Skeletal muscle cell (primary cell): ENCODE data around the gene RIOK3.

Source experiments
- DNase-seq: peaks from one replicate; pipeline ENCODE4 v3.0.0-alpha.2; 2010; ENCODE audit warnings: low read depth
- H3K4me3 ChIP-seq: 2 replicates; pipeline ENCODE4 v1.5.1; 2011; ENCODE audit warnings: low read depth, mild to moderate bottlenecking, control low read depth, low read length, moderate library complexity

The RIOK3 gene

GRCh38 chr18:23448291-23448690 lies 4.8 kb upstream of the RIOK3 start:
- no peak for DNase-seq
- no peak overlapping the region for H3K4me3 ChIP-seq

DNA sequence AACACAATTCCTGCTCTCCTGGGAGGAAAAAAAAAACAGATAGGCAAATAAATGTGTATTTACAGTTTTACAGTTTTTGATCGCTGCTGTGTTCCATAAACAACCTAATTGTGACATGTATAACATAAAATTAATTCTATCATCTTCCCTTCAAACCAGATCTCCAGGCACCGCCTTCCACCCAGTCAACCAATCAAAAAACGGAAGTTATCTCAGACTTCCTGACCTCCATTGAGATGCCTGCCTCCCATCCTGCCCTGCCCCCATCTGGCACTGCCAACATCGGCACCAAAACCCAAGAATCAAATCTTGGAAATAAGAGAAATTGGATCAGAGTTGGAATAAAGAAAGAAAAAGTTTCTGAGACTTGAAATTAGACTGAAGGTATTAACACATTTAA lies 3.1 kb upstream of the RIOK3 start:
- H3K4me3 ChIP-seq: no peak overlapping the region
- no peak for DNase-seq

- no peak for DNase-seq
- no peak overlapping the region for H3K4me3 ChIP-seq
Observed at GRCh38 chr18:23451011-23451410, 2.1 kb upstream of the RIOK3 start.

DNA sequence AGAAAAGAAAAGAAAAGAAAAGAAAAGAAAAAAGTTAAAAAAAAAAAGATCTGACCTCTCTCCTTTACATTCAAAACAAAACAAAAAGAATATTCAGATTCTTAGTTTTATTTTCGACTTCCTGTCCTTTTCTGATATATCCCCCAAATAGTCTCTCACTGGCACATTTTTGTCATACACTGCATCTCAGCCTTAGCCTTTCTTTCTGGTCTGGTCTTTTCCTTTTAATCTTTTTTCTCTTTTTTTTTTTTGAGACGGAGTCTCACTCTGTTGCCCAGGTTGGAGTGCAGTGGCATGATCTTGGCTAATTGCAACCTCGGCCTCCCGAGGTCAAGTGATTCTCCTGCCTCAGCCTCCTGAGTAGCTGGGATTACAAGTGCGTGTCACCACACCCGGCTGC lies 1.6 kb upstream of the RIOK3 start:
- DNase-seq: no peak
- H3K4me3 ChIP-seq: no peak overlapping the region

DNA sequence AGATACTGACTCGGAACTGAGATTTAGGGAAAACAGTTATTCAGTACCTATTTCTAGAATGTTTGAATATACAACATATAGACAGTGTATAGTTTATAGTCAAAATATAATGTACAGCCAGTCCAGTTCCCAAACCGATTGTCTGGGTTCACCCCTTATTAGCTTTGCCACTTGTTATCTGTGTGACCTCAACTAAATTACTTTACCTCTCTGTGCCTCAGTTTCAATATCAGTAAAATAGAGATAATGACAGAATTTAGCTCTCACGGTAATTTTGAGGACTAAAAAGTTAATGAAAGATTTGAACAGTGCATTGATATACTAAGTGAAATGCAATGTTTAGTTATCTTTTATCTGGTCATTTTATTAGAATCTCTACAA lies 750 bp upstream of the RIOK3 start:
- DNase-seq: no peak
- peak overlapping the region; percentile 85 for H3K4me3 ChIP-seq

GRCh38 chr18:23453680-23454058 lies 582 bp downstream of the RIOK3 start:
- peak overlapping the region; percentile 85 for H3K4me3 ChIP-seq
- DNase-seq: no peak

DNA sequence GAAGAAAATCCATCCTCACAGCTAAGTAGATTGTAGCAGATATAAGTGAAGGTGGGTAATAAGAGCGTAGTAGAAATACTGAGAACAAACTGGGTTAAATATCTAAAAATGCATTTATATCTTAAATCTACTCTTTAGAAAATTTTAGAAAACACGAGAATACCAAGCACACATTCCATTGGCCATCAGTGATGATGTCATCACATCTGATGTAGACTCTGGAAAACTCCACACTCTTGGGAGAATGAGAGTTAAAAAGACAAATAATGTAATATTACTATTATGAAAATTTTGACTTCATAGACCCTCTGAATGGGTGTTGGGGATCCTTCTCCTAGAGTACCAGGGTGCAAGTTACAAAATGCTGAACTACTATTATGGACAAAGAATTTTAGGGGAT lies 3.7 kb downstream of the RIOK3 start:
- no peak overlapping the region for H3K4me3 ChIP-seq
- DNase-seq: no peak

- no peak overlapping the region for H3K4me3 ChIP-seq
- DNase-seq: no peak
Observed at GRCh38 chr18:23458830-23459529, 5.9 kb downstream of the RIOK3 start.

- H3K4me3 ChIP-seq: no peak overlapping the region
- DNase-seq: no peak
Observed at GRCh38 chr18:23459530-23459921, 6.4 kb downstream of the RIOK3 start.

- no peak overlapping the region for H3K4me3 ChIP-seq
- DNase-seq: no peak
Observed at GRCh38 chr18:23460285-23461273, 7.5 kb downstream of the RIOK3 start.

DNA sequence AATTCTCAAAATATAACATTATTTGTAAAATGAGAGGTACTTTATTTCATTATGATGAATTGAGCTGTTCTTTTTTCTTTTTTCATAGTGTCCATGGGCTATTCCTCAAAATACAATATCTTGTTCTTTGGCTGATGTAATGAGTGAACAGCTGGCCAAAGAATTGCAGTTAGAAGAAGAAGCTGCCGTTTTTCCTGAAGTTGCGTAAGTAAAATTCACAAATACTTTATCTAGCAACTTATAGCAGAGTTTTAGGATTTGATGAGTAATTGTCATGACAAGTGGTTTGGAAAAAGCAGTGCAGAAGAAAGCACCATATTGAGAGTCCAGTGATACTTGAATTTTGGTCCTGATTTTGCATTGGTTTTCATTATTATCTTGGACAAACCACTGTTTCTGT lies 9.8 kb downstream of the RIOK3 start:
- H3K4me3 ChIP-seq: no peak overlapping the region

GRCh38 chr18:23468753-23469459 lies 15.8 kb downstream of the RIOK3 start:
- no peak overlapping the region for H3K4me3 ChIP-seq
- no peak for DNase-seq

More for the DNA sequence above, 9.8 kb downstream of the RIOK3 start:
- DNase-seq: peak; percentile 9

DNA sequence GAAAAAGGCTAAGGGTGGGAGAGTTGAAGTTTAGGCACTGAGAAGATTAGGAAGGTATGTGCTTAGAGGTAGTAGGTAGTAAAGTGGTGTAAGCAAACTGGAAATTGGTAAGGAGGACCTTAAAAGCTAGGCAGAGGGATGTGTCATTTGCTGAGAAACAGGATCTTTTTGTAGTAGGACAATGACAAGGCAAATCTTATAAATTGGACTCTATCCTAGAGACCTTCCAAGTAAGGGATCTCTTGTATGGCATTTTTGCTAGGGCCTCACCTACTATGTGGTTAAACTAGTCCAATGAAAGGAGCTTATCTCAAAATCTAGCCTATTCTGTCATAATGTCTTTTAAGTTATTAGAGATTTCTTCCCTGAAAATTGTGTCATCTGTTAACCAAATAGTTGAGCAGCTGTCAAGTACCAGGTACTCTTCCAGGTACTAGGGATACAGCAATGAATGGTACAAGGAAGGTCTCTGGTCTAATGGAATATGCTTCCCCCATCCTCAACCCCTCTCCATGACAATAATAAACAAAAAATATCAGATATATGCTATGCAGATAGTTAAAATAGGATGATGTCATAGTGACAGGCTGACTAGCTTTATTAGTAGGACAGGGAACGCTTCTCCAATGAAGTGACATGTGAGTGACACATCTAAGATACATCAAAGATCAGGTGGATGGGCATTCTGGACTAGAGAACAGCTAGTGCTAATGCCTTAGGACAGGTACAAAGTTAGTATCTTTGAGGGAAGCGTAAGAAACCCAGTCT lies 17.7 kb downstream of the RIOK3 start:
- no peak for DNase-seq
- H3K4me3 ChIP-seq: no peak overlapping the region

- H3K4me3 ChIP-seq: no peak overlapping the region
- no peak for DNase-seq
Observed at GRCh38 chr18:23471486-23471885, 18.4 kb downstream of the RIOK3 start.

- H3K4me3 ChIP-seq: no peak overlapping the region
- no peak for DNase-seq
Observed at GRCh38 chr18:23479829-23480505, 26.9 kb downstream of the RIOK3 start.

- DNase-seq: no peak
- H3K4me3 ChIP-seq: no peak overlapping the region
Observed at GRCh38 chr18:23484561-23485182, 31.6 kb downstream of the RIOK3 start.

- H3K4me3 ChIP-seq: no peak overlapping the region
- DNase-seq: no peak
Observed at GRCh38 chr18:23485386-23485785, 32.3 kb downstream of the RIOK3 start.

GRCh38 chr18:23487738-23488570 lies 34.9 kb downstream of the RIOK3 start:
- no peak for DNase-seq
- H3K4me3 ChIP-seq: no peak overlapping the region
